OCI-LY1 (cell line): ENCODE measurements around the gene ZBTB20.

ENCODE experiments used
- H2AFZ ChIP-seq: fragments of 200-600 bp; sonication (generic), shearing (Covaris generic); 2 replicates; pipeline ENCODE4 v1.6.0; 2014; ENCODE audit warnings: antibody characterized with exemption, mild to moderate bottlenecking, low read length
- H3F3A ChIP-seq: fragments of 200-600 bp; sonication (generic), shearing (Covaris generic); 2 replicates; pipeline ENCODE4 v1.6.0; 2014; ENCODE audit warnings: mild to moderate bottlenecking, antibody characterized with exemption, low read length, moderate library complexity; ENCODE audit not compliant: insufficient read depth
- H3K27ac ChIP-seq: fragments of 200-600 bp; sonication (generic); 2 replicates; pipeline ENCODE4 v1.5.1; 2014; ENCODE audit warnings: low read length, mixed run types, mild to moderate bottlenecking, low read depth; ENCODE audit not compliant: poor library complexity, severe bottlenecking
- H3K27me3 ChIP-seq: fragments of 200-600 bp; sonication (generic); 2 replicates; pipeline ENCODE4 v1.6.0; 2014; ENCODE audit warnings: antibody characterized with exemption, mild to moderate bottlenecking, low read length, moderate library complexity; ENCODE audit not compliant: insufficient read depth
- H3K36me3 ChIP-seq: fragments of 200-600 bp; sonication (generic); 2 replicates; pipeline ENCODE4 v1.6.1; 2014; ENCODE audit warnings: mild to moderate bottlenecking, antibody characterized with exemption, low read length, moderate library complexity, mixed read lengths; ENCODE audit not compliant: insufficient read depth
- H3K4me1 ChIP-seq: fragments of 200-600 bp; sonication (generic); 2 replicates; pipeline ENCODE4 v1.5.1; 2014; ENCODE audit warnings: mild to moderate bottlenecking, low read length, moderate library complexity; ENCODE audit not compliant: insufficient read depth, severe bottlenecking
- H3K4me2 ChIP-seq: fragments of 200-600 bp; sonication (generic), shearing (Covaris generic); 2 replicates; pipeline ENCODE4 v1.6.1; 2014; ENCODE audit warnings: low read length
- H3K4me3 ChIP-seq: fragments of 200-600 bp; sonication (generic); 2 replicates; pipeline ENCODE4 v1.5.1; 2014; ENCODE audit warnings: low read length, low read depth, mild to moderate bottlenecking, mixed read lengths; ENCODE audit not compliant: poor library complexity, severe bottlenecking
- H3K79me2 ChIP-seq: fragments of 200-600 bp; shearing (Covaris generic); 2 replicates; pipeline ENCODE4 v1.6.1; 2016; ENCODE audit warnings: mixed run types, low read length, mixed read lengths; ENCODE audit not compliant: insufficient read depth
- H3K9ac ChIP-seq: fragments of 200-600 bp; sonication (generic), shearing (Covaris generic); 2 replicates; pipeline ENCODE4 v1.6.1; 2014; ENCODE audit warnings: mild to moderate bottlenecking, low read length, mixed read lengths
- H3K9me2 ChIP-seq: fragments of 200-600 bp; sonication (generic), shearing (Covaris generic); 2 replicates; pipeline ENCODE4 v1.6.1; 2014; ENCODE audit warnings: low read depth, mild to moderate bottlenecking, low read length, mixed read lengths
- H3K9me3 ChIP-seq: fragments of 200-600 bp; shearing (Covaris generic); 2 replicates; pipeline ENCODE4 v1.6.1; 2014; ENCODE audit warnings: low read length, mixed read lengths
- H4K20me1 ChIP-seq: fragments of 200-600 bp; sonication (generic), shearing (Covaris generic); 2 replicates; pipeline ENCODE4 v1.6.0; 2016; ENCODE audit warnings: mild to moderate bottlenecking, low read length; ENCODE audit not compliant: insufficient read depth
- CTCF ChIP-seq: fragments of 200-600 bp; sonication (generic), shearing (Covaris generic); IDR thresholded peaks from 2 replicates; pipeline ENCODE4 v1.5.1; 2017; ENCODE audit warnings: mild to moderate bottlenecking, antibody characterized with exemption, low read length, moderate library complexity, mixed read lengths
- EZH2 ChIP-seq: fragments of 200-600 bp; sonication (generic), shearing (Covaris generic); IDR thresholded peaks from 2 replicates; pipeline ENCODE4 v1.8.0; 2017; ENCODE audit warnings: borderline replicate concordance, mixed run types, mild to moderate bottlenecking, antibody characterized with exemption, low read length, moderate library complexity, mixed read lengths

ZBTB20 gene

GRCh38 chr3:114887806-114888205 lies 259.3 kb downstream of the ZBTB20 start:
- Histone ChIP-seq H2AFZ (no peak overlapping the region), H3K36me3 (no peaks in the 10 kb centered on the region), H3K79me2 (no peaks in the 10 kb centered on the region), H3K27ac (no peak overlapping the region), H3K27me3 (no peaks in the 10 kb centered on the region), H3F3A (no peaks in the 10 kb centered on the region), H3K4me3 (no peak overlapping the region), H4K20me1 (no peaks in the 10 kb centered on the region), H3K9me2 (no peaks in the 10 kb centered on the region), H3K4me1 (no peaks in the 10 kb centered on the region), H3K9me3 (no peaks in the 10 kb centered on the region), H3K9ac (no peak overlapping the region), H3K4me2 (no peak overlapping the region)
- TF ChIP-seq CTCF (no peak), EZH2 (no peak)

- H3K36me3 ChIP-seq: no peaks in the 10 kb centered on the region
- H3K79me2 ChIP-seq: no peaks in the 10 kb centered on the region
- H3K27ac ChIP-seq: no peak overlapping the region
- H3K4me2 ChIP-seq: no peak overlapping the region
- H3K4me1 ChIP-seq: no peaks in the 10 kb centered on the region
- H3K4me3 ChIP-seq: no peak overlapping the region
- H3K9ac ChIP-seq: no peak overlapping the region
- TF ChIP-seq EZH2: no peak
- TF ChIP-seq CTCF: no peak
- no peaks in the 10 kb centered on the region for H3K9me3 ChIP-seq
- H3K27me3 ChIP-seq: no peaks in the 10 kb centered on the region
- no peaks in the 10 kb centered on the region for H3K9me2 ChIP-seq
- H2AFZ ChIP-seq: no peak overlapping the region
- no peaks in the 10 kb centered on the region for H3F3A ChIP-seq
- H4K20me1 ChIP-seq: no peaks in the 10 kb centered on the region
Observed at GRCh38 chr3:114886905-114887304, 260.2 kb downstream of the ZBTB20 start.

- H3F3A ChIP-seq: no peaks in the 10 kb centered on the region
- H3K4me2 ChIP-seq: no peak overlapping the region
Observed at GRCh38 chr3:114884213-114884923, 262.7 kb downstream of the ZBTB20 start.

More at GRCh38 chr3:114884213-114884923, 262.7 kb downstream of the ZBTB20 start:
- no peak overlapping the region for H2AFZ ChIP-seq
- TF ChIP-seq CTCF (no peak), EZH2 (no peak)
- no peaks in the 10 kb centered on the region for H3K36me3 ChIP-seq
- no peaks in the 10 kb centered on the region for H3K9me3 ChIP-seq
- H3K27me3 ChIP-seq: no peaks in the 10 kb centered on the region
- no peak overlapping the region for H3K9ac ChIP-seq
- H3K4me1 ChIP-seq: no peaks in the 10 kb centered on the region
- H4K20me1 ChIP-seq: no peaks in the 10 kb centered on the region
- H3K4me3 ChIP-seq: no peak overlapping the region
- no peak overlapping the region for H3K27ac ChIP-seq
- no peaks in the 10 kb centered on the region for H3K79me2 ChIP-seq
- no peaks in the 10 kb centered on the region for H3K9me2 ChIP-seq
